HL-60 (cell line): ENCODE measurements around the gene CDH23.

Source experiments
- POLR2AphosphoS5 ChIP-seq: IDR thresholded peaks from 2 replicates; pipeline ENCODE4 v1.6.1; 2012; ENCODE audit warnings: low read depth
- SPI1 ChIP-seq: IDR thresholded peaks from 2 replicates; pipeline ENCODE4 v1.6.1; 2012; ENCODE audit warnings: low read depth, mild to moderate bottlenecking, borderline replicate concordance
- TF ChIP-seq, protein P1 (sequence below): IDR thresholded peaks from one replicate; pipeline ENCODE4 v1.5.1; 2011; ENCODE audit warnings: low read length, control low read depth, inconsistent platforms; ENCODE audit not compliant: insufficient read depth
- TF ChIP-seq, protein P2 (sequence below): IDR thresholded peaks from 2 replicates; pipeline ENCODE4 v1.6.1; 2012; ENCODE audit warnings: low read depth; ENCODE audit not compliant: insufficient replicate concordance

DNA sequence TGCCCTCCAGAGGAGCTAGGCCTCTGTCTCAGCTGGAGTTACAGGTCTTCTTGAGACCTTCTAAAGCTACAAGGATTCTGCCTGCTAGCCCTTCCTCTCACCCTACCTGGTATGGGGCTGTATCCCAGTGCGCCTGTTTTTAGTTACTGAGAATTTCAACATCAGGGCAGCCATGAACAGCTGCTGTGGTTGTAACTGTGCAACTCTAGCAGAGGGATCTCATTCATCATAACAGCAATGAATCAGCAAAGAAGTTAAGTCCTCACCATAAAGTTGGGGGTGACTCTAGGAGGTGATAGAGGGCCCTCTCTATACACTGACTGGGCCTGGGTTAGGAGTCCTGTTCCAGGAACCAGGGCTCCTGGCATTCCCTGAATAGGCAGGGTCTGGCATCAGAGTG lies 14.0 kb upstream of the CDH23 start:
- TF ChIP-seq, protein P1, sequence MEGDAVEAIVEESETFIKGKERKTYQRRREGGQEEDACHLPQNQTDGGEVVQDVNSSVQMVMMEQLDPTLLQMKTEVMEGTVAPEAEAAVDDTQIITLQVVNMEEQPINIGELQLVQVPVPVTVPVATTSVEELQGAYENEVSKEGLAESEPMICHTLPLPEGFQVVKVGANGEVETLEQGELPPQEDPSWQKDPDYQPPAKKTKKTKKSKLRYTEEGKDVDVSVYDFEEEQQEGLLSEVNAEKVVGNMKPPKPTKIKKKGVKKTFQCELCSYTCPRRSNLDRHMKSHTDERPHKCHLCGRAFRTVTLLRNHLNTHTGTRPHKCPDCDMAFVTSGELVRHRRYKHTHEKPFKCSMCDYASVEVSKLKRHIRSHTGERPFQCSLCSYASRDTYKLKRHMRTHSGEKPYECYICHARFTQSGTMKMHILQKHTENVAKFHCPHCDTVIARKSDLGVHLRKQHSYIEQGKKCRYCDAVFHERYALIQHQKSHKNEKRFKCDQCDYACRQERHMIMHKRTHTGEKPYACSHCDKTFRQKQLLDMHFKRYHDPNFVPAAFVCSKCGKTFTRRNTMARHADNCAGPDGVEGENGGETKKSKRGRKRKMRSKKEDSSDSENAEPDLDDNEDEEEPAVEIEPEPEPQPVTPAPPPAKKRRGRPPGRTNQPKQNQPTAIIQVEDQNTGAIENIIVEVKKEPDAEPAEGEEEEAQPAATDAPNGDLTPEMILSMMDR: no peak
- no peak for TF ChIP-seq SPI1
- TF ChIP-seq, protein P2, sequence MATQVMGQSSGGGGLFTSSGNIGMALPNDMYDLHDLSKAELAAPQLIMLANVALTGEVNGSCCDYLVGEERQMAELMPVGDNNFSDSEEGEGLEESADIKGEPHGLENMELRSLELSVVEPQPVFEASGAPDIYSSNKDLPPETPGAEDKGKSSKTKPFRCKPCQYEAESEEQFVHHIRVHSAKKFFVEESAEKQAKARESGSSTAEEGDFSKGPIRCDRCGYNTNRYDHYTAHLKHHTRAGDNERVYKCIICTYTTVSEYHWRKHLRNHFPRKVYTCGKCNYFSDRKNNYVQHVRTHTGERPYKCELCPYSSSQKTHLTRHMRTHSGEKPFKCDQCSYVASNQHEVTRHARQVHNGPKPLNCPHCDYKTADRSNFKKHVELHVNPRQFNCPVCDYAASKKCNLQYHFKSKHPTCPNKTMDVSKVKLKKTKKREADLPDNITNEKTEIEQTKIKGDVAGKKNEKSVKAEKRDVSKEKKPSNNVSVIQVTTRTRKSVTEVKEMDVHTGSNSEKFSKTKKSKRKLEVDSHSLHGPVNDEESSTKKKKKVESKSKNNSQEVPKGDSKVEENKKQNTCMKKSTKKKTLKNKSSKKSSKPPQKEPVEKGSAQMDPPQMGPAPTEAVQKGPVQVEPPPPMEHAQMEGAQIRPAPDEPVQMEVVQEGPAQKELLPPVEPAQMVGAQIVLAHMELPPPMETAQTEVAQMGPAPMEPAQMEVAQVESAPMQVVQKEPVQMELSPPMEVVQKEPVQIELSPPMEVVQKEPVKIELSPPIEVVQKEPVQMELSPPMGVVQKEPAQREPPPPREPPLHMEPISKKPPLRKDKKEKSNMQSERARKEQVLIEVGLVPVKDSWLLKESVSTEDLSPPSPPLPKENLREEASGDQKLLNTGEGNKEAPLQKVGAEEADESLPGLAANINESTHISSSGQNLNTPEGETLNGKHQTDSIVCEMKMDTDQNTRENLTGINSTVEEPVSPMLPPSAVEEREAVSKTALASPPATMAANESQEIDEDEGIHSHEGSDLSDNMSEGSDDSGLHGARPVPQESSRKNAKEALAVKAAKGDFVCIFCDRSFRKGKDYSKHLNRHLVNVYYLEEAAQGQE: no peak
- TF ChIP-seq POLR2AphosphoS5: peak; percentile 54; the same call in 1 of the 2 replicates
